ENCODE results near the gene TRIM44. TPM values are rescaled to one million over a fixed set of nuclear protein-coding genes. Genes with fewer than 3 reads are reported as not detected.
"Not testable (repeated sequence)": the region's sequence is repeated elsewhere in the genome, so short reads cannot be mapped to it uniquely, and the experiment has no call there.

TRIM44 gene
- total RNA-seq, 1 donor from 2014 or later: 67.0 TPM

DNA sequence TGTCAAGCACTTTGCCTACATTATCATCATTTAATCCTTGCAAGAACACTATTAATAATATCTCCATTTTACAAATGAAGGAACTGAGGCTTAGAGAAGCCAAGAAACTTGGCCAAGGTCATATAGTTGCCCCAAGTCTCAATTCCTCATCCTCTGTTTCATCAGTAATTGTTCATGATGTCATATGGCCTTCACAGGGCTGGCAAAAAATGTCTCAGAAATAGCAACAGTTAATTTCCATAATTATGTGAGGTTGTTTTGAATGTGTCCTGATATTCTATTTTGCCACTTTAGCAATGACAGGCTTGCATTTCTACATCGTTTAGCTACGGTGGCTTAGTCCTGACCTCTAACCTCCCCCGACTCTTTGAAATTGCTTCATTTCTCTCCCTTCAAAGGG, 20.6 kb upstream of the TRIM44 start:
- no peaks in the 10 kb centered on the region for H3K36me3 Mint-ChIP-seq (ENCODE audit: low read depth)
- ChIA-PET CTCF (no interaction called here), POLR2A (no interaction called here)
- H3K27me3 Mint-ChIP-seq: peaks cover 29% of the 10 kb centered on the region
- no peak overlapping the region for H3K4me3 Mint-ChIP-seq
- no peak for DNase-seq
- TF ChIP-seq, protein P1, sequence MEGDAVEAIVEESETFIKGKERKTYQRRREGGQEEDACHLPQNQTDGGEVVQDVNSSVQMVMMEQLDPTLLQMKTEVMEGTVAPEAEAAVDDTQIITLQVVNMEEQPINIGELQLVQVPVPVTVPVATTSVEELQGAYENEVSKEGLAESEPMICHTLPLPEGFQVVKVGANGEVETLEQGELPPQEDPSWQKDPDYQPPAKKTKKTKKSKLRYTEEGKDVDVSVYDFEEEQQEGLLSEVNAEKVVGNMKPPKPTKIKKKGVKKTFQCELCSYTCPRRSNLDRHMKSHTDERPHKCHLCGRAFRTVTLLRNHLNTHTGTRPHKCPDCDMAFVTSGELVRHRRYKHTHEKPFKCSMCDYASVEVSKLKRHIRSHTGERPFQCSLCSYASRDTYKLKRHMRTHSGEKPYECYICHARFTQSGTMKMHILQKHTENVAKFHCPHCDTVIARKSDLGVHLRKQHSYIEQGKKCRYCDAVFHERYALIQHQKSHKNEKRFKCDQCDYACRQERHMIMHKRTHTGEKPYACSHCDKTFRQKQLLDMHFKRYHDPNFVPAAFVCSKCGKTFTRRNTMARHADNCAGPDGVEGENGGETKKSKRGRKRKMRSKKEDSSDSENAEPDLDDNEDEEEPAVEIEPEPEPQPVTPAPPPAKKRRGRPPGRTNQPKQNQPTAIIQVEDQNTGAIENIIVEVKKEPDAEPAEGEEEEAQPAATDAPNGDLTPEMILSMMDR (IDR thresholded peaks at IDR 0.05): no peak
- no peaks in the 10 kb centered on the region for H3K4me1 Mint-ChIP-seq
- no peak for ATAC-seq (ENCODE audit: low read depth)
- H3K9me3 Mint-ChIP-seq: no peaks in the 10 kb centered on the region
- no peak overlapping the region for H3K27ac Mint-ChIP-seq
- intact Hi-C loops (cut with micrococcal nuclease): no loop called here

DNA sequence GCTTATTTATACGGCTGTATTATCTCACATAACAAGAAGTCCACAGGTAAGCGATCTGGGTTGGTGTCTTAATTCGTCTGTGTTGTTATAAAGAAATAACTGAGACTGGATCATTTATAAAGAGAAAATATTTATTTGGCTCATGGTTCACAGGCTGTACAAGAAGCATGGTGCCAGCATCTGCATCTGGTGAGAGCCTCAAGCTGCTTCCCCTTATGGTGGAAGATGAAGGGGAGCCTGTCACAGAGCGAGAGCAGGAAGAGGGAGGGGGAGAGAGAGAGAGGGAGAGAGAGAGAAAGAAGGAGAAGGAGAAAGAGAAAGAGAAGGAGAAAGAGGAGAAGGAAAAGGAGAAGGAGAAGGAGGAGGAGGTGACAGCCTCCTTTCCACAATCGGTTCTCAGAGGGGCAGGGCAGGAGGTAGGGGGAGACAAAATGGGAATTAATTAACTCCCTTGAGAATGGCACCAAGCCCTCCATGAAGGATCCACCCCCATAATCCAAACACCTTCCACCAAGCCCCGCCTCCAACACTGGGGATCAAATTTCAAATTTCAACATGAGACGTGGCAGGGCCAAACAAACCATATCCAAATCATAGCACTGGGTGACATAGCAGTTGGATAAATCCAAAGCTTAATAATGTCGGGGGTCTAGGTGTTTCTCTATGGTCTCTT, 15.0 kb upstream of the TRIM44 start:
- ChIA-PET POLR2A (no interaction called here), CTCF (no interaction called here)
- H3K4me1 Mint-ChIP-seq: no peaks in the 10 kb centered on the region
- DNase-seq (no peak), ATAC-seq (ENCODE audit: low read depth) (no peak)
- H3K36me3 Mint-ChIP-seq (ENCODE audit: low read depth): no peaks in the 10 kb centered on the region
- intact Hi-C loops (cut with micrococcal nuclease): no loop called here
- TF ChIP-seq, protein P1 (IDR thresholded peaks at IDR 0.05): no peak
- H3K4me3 Mint-ChIP-seq: no peak overlapping the region
- no peaks in the 10 kb centered on the region for H3K9me3 Mint-ChIP-seq
- H3K27ac Mint-ChIP-seq: no peak overlapping the region
- peaks cover 40% of the 10 kb centered on the region for H3K27me3 Mint-ChIP-seq

DNA sequence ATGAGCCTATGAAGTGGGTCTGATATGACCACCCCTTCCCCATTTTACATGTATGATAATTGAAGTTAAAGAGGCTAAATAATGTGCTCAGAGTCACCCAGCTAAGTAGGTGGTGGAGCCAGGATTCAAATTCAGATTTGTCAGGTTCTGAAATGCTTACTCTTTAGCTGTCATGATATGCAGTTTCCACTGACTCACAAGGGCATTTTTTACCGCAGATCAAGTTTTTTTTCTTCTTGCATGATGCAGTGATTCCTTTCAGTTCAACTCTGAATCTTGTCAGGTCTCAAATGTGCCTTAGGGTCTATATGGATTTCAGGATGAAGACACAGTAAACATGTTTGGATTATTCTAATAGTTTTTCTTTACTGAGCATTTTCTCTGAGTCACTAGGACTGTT, 12.6 kb upstream of the TRIM44 start:
- intact Hi-C loops (cut with micrococcal nuclease): no loop called here
- no peaks in the 10 kb centered on the region for H3K4me1 Mint-ChIP-seq
- ATAC-seq (ENCODE audit: low read depth) (no peak), DNase-seq (no peak)
- ChIA-PET POLR2A (no interaction called here), CTCF (no interaction called here)
- H3K4me3 Mint-ChIP-seq: no peak overlapping the region
- no peak overlapping the region for H3K27ac Mint-ChIP-seq
- no peaks in the 10 kb centered on the region for H3K36me3 Mint-ChIP-seq (ENCODE audit: low read depth)
- TF ChIP-seq, protein P1 (IDR thresholded peaks at IDR 0.05): no peak
- peaks cover 41% of the 10 kb centered on the region for H3K27me3 Mint-ChIP-seq
- H3K9me3 Mint-ChIP-seq: no peaks in the 10 kb centered on the region

DNA sequence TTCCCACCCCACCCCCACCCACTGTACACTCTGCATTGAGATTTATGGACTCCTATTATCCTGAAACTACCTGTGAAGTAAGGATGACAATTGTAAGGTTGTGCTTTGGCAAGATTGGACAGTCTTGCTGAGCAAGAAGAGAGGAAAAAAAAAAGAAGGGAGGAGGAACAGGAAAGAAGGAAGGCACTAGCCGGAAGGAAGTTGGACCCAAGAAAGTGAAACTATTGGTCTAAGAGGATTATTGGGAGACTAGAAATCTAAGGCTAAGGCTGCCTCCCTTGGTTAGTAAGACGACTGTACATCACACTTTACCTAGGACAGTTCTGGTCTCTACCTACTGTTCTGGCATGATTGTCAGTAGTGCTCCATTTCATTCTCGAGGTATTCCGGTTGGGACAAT, 12.1 kb upstream of the TRIM44 start:
- no peaks in the 10 kb centered on the region for H3K36me3 Mint-ChIP-seq (ENCODE audit: low read depth)
- ChIA-PET CTCF (no interaction called here), POLR2A (no interaction called here)
- intact Hi-C loops (cut with micrococcal nuclease): no loop called here
- H3K27ac Mint-ChIP-seq: no peak overlapping the region
- H3K4me1 Mint-ChIP-seq: no peaks in the 10 kb centered on the region
- no peak for DNase-seq
- H3K9me3 Mint-ChIP-seq: no peaks in the 10 kb centered on the region
- no peak for ATAC-seq (ENCODE audit: low read depth)
- TF ChIP-seq, protein P1 (IDR thresholded peaks at IDR 0.05): no peak
- peaks cover 43% of the 10 kb centered on the region for H3K27me3 Mint-ChIP-seq
- H3K4me3 Mint-ChIP-seq: no peak overlapping the region

DNA sequence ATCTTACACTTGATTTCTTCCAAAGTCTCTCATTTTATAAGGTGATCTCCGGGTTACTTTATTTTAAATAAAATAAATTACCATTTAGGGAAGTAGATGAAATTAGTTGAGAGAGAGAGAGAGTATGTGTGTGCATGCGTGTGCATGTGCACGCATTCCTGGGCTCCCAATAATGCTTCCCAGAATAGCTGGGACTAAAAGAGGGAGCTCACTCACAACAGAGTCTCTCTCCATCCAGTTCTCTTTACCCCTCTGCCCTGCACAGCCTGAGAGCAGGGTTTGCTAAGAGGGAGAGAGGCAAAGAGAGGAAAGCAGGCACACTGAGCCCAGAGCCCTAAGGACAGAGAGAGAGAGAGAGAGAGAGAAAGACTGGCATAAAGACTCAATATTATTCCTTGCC, 11.3 kb upstream of the TRIM44 start:
- no peaks in the 10 kb centered on the region for H3K4me1 Mint-ChIP-seq
- no peaks in the 10 kb centered on the region for H3K9me3 Mint-ChIP-seq
- DNase-seq (no peak), ATAC-seq (ENCODE audit: low read depth) (no peak)
- H3K27ac Mint-ChIP-seq: no peak overlapping the region
- POLR2A ChIA-PET: no interaction called here
- TF ChIP-seq, protein P1 (IDR thresholded peaks at IDR 0.05): no peak
- peaks cover 39% of the 10 kb centered on the region for H3K27me3 Mint-ChIP-seq
- CTCF ChIA-PET: no interaction called here
- no peaks in the 10 kb centered on the region for H3K36me3 Mint-ChIP-seq (ENCODE audit: low read depth)
- H3K4me3 Mint-ChIP-seq: no peak overlapping the region
- intact Hi-C loops (cut with micrococcal nuclease): no loop called here

DNA sequence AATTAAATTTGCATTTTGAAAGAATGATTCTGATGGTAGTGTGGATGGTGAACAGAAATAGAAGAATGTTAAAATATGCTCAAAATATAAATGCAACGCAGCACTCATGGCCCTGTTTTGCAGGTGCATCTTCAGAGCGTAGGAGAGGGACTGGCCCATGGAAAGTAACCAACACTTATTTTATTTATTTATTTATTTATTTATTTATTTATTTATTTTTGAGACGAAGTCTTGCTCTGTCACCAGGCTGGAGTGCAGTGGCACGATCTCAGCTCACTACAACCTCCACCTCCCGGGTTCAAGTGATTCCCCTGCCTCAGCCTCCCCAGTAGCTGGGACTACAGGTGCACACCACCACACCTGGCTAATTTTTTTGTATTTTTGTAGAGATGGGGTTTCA, 9.8 kb upstream of the TRIM44 start:
- H3K9me3 Mint-ChIP-seq: not testable (repeated sequence)

More for the DNA sequence above, 9.8 kb upstream of the TRIM44 start:
- H3K4me1 Mint-ChIP-seq; H3K4me3 Mint-ChIP-seq; intact Hi-C loops (cut with micrococcal nuclease); H3K27ac Mint-ChIP-seq; H3K36me3 Mint-ChIP-seq (ENCODE audit: low read depth); CTCF ChIA-PET; ATAC-seq (ENCODE audit: low read depth); DNase-seq; POLR2A ChIA-PET: not testable (repeated sequence)
- H3K27me3 Mint-ChIP-seq: peaks cover 35% of the 10 kb centered on the region

All from activated B cell treated with CpG ODN at 0.5 μM for 24 hours (primary cell).